DND-41 (cell line): ENCODE measurements around the gene RIMOC1.

Source experiments
- ATAC-seq: fragments of 200-7000 bp; cut with Tn5 transposase; 3 replicates; pipeline ENCODE4 v1.9.1; 2021; ENCODE audit warnings: low read depth; ENCODE audit not compliant: insufficient read depth
- DNase-seq: peaks from one replicate; pipeline ENCODE4 v3.0.0-alpha.2; 2020
- H2AFZ ChIP-seq: 2 replicates; pipeline ENCODE4 v1.6.0; 2012; ENCODE audit warnings: low read depth, low read length
- H3K27ac ChIP-seq: 2 replicates; pipeline ENCODE4 v1.5.1; 2012; ENCODE audit warnings: low read length, inconsistent platforms
- H3K27me3 ChIP-seq: fragments of 200-600 bp; sonication (generic); 2 replicates; pipeline ENCODE4 v1.6.0; 2012; ENCODE audit warnings: low read length, mild to moderate bottlenecking, inconsistent platforms; ENCODE audit not compliant: insufficient read depth, poor library complexity
- H3K36me3 ChIP-seq: 2 replicates; pipeline ENCODE4 v1.5.1; 2012; ENCODE audit warnings: low read length, inconsistent platforms; ENCODE audit not compliant: insufficient read depth
- H3K4me1 ChIP-seq: 2 replicates; pipeline ENCODE4 v1.5.1; 2012; ENCODE audit warnings: mild to moderate bottlenecking, low read length; ENCODE audit not compliant: insufficient read depth
- H3K4me2 ChIP-seq: 2 replicates; pipeline ENCODE4 v1.6.0; 2012; ENCODE audit warnings: mild to moderate bottlenecking, moderate library complexity, low read length, inconsistent platforms; ENCODE audit not compliant: insufficient read depth
- H3K4me3 ChIP-seq, 2 experiments: fragments of 200-600 bp in 1 of 2; shearing (Covaris generic) in 1 of 2; 2 replicates each; pipeline ENCODE4 v1.5.1; 2012 to 2016; ENCODE audit warnings: inconsistent platforms in 2 of 2, low read length in 2 of 2, mild to moderate bottlenecking in 2 of 2, low read depth in 1 of 2, moderate library complexity in 1 of 2
- H3K79me2 ChIP-seq: 2 replicates; pipeline ENCODE4 v1.6.0; 2012; ENCODE audit warnings: low read length, inconsistent platforms; ENCODE audit not compliant: insufficient read depth
- H3K9ac ChIP-seq: 2 replicates; pipeline ENCODE4 v1.6.0; 2012; ENCODE audit warnings: low read depth, mild to moderate bottlenecking, inconsistent platforms, low read length, moderate library complexity
- H3K9me3 ChIP-seq: 2 replicates; pipeline ENCODE4 v1.5.1; 2012; ENCODE audit warnings: low read length, moderate library complexity, mild to moderate bottlenecking, inconsistent platforms; ENCODE audit not compliant: insufficient read depth, severe bottlenecking
- H4K20me1 ChIP-seq: 2 replicates; pipeline ENCODE4 v1.6.0; 2012; ENCODE audit warnings: low read length; ENCODE audit not compliant: insufficient read depth
- EZH2 ChIP-seq: IDR thresholded peaks from 3 replicates; pipeline ENCODE4 v1.6.1; 2012; ENCODE audit warnings: borderline replicate concordance, low read depth, mild to moderate bottlenecking, moderate library complexity, low read length, inconsistent platforms; ENCODE audit not compliant: severe bottlenecking
- TF ChIP-seq, protein P1 (sequence below): IDR thresholded peaks from 2 replicates; pipeline ENCODE4 v1.5.1; 2012; ENCODE audit warnings: borderline replicate concordance, low read length, moderate library complexity, mild to moderate bottlenecking; ENCODE audit not compliant: poor library complexity, severe bottlenecking; ENCODE audit errors: extremely low read depth

Gene RIMOC1

DNA sequence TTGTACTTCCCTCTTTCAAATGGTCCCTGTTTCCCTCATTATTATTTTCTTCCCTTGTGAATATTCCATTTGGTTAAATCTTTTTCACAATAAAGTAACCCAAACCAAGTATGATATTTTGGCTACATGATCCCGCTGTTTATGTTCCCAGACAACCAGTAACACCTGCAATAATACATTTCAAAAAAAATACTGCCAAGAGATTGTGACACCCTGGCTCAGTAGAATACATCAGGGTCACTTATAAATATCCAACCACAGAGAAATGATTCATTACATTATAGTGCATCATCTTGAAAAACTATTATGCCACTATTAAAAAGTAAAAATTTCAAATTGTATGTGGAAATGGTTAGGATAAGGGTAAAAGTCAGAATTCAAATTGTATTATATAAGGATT lies 26.7 kb upstream of the RIMOC1 start:
- Histone ChIP-seq H3K4me1 (no peaks in the 10 kb centered on the region), H3K27me3 (peaks cover 10% of the 10 kb centered on the region), H3K9ac (no peak overlapping the region), H3K79me2 (no peaks in the 10 kb centered on the region), H2AFZ (no peak overlapping the region), H3K4me2 (no peak overlapping the region), H4K20me1 (no peaks in the 10 kb centered on the region), H3K36me3 (no peaks in the 10 kb centered on the region), H3K9me3 (no peaks in the 10 kb centered on the region), H3K4me3 (no peak overlapping the region), H3K27ac (no peak overlapping the region)
- no peak for ATAC-seq
- no peak for DNase-seq
- TF ChIP-seq, protein P1, sequence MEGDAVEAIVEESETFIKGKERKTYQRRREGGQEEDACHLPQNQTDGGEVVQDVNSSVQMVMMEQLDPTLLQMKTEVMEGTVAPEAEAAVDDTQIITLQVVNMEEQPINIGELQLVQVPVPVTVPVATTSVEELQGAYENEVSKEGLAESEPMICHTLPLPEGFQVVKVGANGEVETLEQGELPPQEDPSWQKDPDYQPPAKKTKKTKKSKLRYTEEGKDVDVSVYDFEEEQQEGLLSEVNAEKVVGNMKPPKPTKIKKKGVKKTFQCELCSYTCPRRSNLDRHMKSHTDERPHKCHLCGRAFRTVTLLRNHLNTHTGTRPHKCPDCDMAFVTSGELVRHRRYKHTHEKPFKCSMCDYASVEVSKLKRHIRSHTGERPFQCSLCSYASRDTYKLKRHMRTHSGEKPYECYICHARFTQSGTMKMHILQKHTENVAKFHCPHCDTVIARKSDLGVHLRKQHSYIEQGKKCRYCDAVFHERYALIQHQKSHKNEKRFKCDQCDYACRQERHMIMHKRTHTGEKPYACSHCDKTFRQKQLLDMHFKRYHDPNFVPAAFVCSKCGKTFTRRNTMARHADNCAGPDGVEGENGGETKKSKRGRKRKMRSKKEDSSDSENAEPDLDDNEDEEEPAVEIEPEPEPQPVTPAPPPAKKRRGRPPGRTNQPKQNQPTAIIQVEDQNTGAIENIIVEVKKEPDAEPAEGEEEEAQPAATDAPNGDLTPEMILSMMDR = no peak
- no peak for TF ChIP-seq EZH2

- H3K27me3 ChIP-seq = peaks cover 10% of the 10 kb centered on the region
- ATAC-seq = no peak
- no peaks in the 10 kb centered on the region for H3K9me3 ChIP-seq
Observed at GRCh38 chr5:41878173-41878572, 26.0 kb upstream of the RIMOC1 start.

DNA sequence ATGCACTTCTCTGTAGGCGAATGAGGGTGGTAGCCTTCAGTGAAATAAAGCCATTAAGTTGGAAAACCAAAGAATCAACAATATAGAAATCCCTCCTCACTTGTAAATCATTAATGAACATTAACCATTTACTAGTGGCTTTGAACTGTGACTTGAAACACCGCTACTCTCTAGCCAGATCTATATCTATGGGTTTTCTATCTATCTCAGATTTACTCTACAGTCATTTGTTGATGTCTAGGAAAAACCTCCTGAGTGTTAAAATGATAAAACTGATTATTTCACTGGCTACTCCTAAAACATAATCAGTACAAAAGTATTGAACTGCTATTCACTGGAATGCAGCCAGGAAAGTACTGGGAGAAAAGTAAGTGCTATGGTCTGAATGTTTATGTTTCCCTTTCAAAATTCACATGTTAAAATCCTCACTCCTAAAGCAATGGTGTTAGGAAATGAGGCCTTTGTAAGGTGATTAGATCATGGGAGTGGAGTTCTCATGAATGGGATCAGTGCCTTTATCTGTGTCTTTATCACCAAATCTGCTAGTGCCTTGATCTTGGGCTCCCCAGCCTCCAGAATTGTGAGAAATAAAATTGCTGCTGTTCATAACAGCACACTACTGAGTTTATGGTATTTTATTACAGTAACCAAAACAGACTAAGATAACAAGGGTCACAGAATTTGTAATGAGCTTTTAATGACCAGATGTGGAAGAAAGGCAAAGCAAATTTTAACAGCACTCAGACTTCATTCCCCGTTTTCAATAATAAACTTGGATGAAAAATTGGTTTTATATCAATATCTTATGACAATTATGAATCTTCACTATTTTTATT lies 25.3 kb upstream of the RIMOC1 start:
- no peak for TF ChIP-seq EZH2
- no peaks in the 10 kb centered on the region for H3K4me1 ChIP-seq
- no peak overlapping the region for H3K4me3 ChIP-seq
- no peaks in the 10 kb centered on the region for H3K9me3 ChIP-seq
- no peak overlapping the region for H2AFZ ChIP-seq
- DNase-seq (no peak), ATAC-seq (no peak)
- no peak overlapping the region for H3K27ac ChIP-seq
- peaks cover 10% of the 10 kb centered on the region for H3K27me3 ChIP-seq
- no peak overlapping the region for H3K9ac ChIP-seq
- no peaks in the 10 kb centered on the region for H3K36me3 ChIP-seq
- H3K79me2 ChIP-seq = no peaks in the 10 kb centered on the region
- H3K4me2 ChIP-seq = no peak overlapping the region
- H4K20me1 ChIP-seq = no peaks in the 10 kb centered on the region

More at GRCh38 chr5:41878173-41878572, 26.0 kb upstream of the RIMOC1 start:
- Histone ChIP-seq H3K36me3 (no peaks in the 10 kb centered on the region), H3K4me3 (no peak overlapping the region), H3K4me1 (no peaks in the 10 kb centered on the region), H3K4me2 (no peak overlapping the region), H3K79me2 (no peaks in the 10 kb centered on the region), H4K20me1 (no peaks in the 10 kb centered on the region), H2AFZ (no peak overlapping the region), H3K9ac (no peak overlapping the region), H3K27ac (no peak overlapping the region)
- TF ChIP-seq EZH2 = no peak
- TF ChIP-seq, protein P1 = no peak
- no peak for DNase-seq

DNA sequence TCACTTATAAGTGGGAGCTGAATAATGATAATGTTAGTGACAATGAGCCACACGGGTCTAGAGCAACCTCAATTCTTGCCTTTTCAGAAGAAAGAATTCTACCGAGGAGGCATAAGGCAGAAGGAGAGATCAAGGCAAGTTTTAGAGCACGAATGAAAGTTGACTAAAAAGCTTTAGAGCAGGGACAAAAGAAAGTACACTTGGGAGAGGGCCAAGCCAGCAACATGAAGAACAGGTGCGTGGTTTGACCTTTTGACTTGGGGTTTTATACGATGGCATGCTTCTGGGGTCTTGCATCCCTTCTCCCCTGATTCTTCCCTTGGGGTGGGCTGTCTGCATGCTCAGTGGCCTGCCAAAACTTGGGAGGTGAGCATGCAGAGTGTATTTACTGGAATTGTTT lies 21.4 kb upstream of the RIMOC1 start:
- no peak for ATAC-seq
- H3K9ac ChIP-seq = no peak overlapping the region
- no peaks in the 10 kb centered on the region for H3K36me3 ChIP-seq
- no peaks in the 10 kb centered on the region for H3K79me2 ChIP-seq
- H3K4me1 ChIP-seq = no peaks in the 10 kb centered on the region
- H2AFZ ChIP-seq = no peak overlapping the region
- no peaks in the 10 kb centered on the region for H3K9me3 ChIP-seq
- DNase-seq = no peak
- TF ChIP-seq EZH2 = no peak
- TF ChIP-seq, protein P1 = no peak
- no peaks in the 10 kb centered on the region for H4K20me1 ChIP-seq
- H3K27me3 ChIP-seq = no peaks in the 10 kb centered on the region
- no peak overlapping the region for H3K4me2 ChIP-seq
- H3K27ac ChIP-seq = no peak overlapping the region
- H3K4me3 ChIP-seq = no peak overlapping the region
